Activated T-cell treated with anti-CD3 and anti-CD28 coated beads, Interleukin-2, amount 50 U/mL, for 24 hours (primary cell): Measurements from ENCODE around the gene GNL1.
"Not testable (repeated sequence)": the region's sequence is repeated elsewhere in the genome, so short reads cannot be mapped to it uniquely, and the experiment has no call there.

Experiments used
- DNase-seq: peaks from one replicate; pipeline ENCODE4 v3.0.0-alpha.2; 2020
- H3K27ac Mint-ChIP-seq: 2 replicates; pipeline ENCODE4 v1.8.0; 2020; ENCODE audit warnings: mild to moderate bottlenecking, mixed read lengths
- H3K27me3 Mint-ChIP-seq: 2 replicates; pipeline ENCODE4 v1.8.0; 2020; ENCODE audit warnings: mixed read lengths
- H3K36me3 Mint-ChIP-seq: 2 replicates; pipeline ENCODE4 v1.8.0; 2020; ENCODE audit warnings: low read depth, mixed read lengths
- H3K4me1 Mint-ChIP-seq: 2 replicates; pipeline ENCODE4 v1.8.0; 2020; ENCODE audit warnings: low read depth, mixed read lengths
- H3K4me3 Mint-ChIP-seq: 2 replicates; pipeline ENCODE4 v1.8.0; 2020; ENCODE audit warnings: mild to moderate bottlenecking, moderate library complexity, mixed read lengths
- H3K9me3 Mint-ChIP-seq: 2 replicates; pipeline ENCODE4 v1.8.0; 2020; ENCODE audit warnings: mixed read lengths

Gene GNL1

DNA sequence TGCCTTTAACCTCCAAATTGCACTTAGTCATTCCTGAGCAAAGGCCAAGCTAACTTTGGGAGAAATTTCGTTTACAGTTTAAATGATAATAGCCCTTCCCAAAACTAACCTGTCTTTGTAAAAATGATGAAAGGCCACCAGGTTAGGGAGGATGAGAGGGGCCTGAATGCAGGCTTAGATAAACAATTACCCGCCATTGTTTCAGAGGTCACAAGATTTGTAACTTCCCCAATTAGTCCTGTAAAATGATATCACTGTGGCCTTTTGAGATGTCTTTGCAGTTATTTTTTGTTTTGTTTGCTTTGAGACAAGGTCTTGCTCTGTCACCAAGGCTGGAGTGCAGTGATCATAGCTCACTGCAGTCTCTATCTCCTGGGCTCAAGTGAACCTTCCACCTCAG lies 26.3 kb downstream of the GNL1 start:
- peaks cover 72% of the 10 kb centered on the region for H3K4me1 Mint-ChIP-seq
- peak overlapping the region; percentile 8 for H3K4me3 Mint-ChIP-seq
- H3K9me3 Mint-ChIP-seq, result peaks cover 6% of the 10 kb centered on the region
- H3K27ac Mint-ChIP-seq, result peak overlapping the region; percentile 100
- DNase-seq, result no peak
- H3K36me3 Mint-ChIP-seq, result peaks cover 8% of the 10 kb centered on the region
- no peaks in the 10 kb centered on the region for H3K27me3 Mint-ChIP-seq

DNA sequence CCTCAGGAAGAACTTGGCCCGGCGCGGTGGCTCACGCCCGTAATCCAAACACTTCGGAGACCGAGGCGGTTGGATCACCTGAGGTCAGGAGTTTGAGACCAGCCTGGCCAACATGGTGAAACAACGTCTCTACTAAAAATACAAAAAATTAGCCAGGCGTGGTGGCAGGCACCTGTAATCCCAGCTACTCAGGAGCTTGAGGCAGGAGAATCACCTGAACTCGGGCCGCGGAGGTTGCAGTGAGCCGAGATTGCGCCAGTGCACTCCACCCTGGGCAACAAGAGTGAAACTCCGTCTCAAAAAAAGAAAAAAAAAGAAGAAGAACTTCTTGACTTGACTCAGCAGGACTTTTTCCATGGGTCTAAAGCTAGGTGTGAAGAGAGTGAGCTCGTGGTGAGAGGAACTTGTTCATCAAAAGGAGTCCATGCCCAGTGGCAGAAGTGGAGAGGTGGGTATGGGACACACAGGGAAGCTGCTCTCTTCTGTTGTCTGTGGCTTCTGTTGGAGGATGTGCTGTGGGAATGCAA lies 26.9 kb downstream of the GNL1 start:
- Mint-ChIP-seq H3K4me1 (peaks cover 78% of the 10 kb centered on the region), H3K27ac (peak overlapping the region; percentile 100), H3K36me3 (peaks cover 11% of the 10 kb centered on the region), H3K4me3 (peak overlapping the region; percentile 8)
- DNase-seq, result peak; percentile 65
- H3K9me3 Mint-ChIP-seq, H3K27me3 Mint-ChIP-seq: not testable (repeated sequence)

DNA sequence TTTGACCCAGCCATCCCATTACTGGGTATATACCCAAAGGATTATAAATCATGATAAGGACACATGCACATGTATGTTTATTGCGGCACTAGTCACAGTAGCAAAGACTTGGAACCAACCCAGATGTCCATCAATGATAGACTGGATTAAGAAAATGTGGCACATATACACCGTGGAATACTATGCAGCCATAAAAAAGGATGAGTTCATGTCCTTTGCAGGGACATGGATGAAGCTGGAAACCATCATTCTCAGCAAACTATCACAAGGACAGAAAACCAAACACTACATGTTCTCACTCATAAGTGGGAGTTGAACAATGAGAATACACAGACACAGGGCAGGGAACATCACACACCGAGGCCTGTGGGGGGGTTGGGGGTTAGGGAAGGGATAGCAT lies 29.8 kb downstream of the GNL1 start:
- not testable (repeated sequence) for H3K27me3 Mint-ChIP-seq, H3K4me3 Mint-ChIP-seq, DNase-seq
- Mint-ChIP-seq H3K36me3 (peaks cover 28% of the 10 kb centered on the region), H3K27ac (peak overlapping the region; percentile 70), H3K4me1 (peaks cover 82% of the 10 kb centered on the region), H3K9me3 (peaks cover 26% of the 10 kb centered on the region)

GRCh38 chr6:30521952-30522351 lies 34.3 kb downstream of the GNL1 start:
- Mint-ChIP-seq H3K9me3 (peaks cover 38% of the 10 kb centered on the region), H3K4me1 (peaks cover 78% of the 10 kb centered on the region), H3K36me3 (peaks cover 55% of the 10 kb centered on the region), H3K27ac (peak overlapping the region; percentile 28)
- not testable (repeated sequence) for DNase-seq, H3K27me3 Mint-ChIP-seq, H3K4me3 Mint-ChIP-seq

DNA sequence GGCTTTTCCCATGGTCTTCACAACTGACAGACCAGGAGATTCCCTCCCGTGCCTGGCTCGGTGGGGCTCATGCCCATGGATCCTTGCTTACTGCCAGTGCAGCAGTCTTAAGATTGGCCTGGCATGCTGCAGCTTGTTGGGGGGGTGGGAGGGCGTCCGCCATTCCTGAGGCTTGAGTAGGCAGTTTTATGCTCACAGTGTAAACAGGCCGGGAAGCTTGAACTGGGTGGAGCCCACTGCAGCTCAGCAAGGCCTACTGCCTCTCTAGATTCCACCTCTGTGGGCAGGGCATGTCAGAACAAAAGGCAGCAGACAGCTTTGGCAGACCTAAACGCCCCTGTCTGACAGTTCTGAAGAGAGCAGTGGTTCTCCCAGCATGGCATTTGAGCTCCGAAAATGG lies 35.2 kb downstream of the GNL1 start:
- Mint-ChIP-seq H3K27ac (peak overlapping the region; percentile 28), H3K4me1 (peaks cover 77% of the 10 kb centered on the region), H3K9me3 (peaks cover 35% of the 10 kb centered on the region), H3K36me3 (peaks cover 56% of the 10 kb centered on the region)
- not testable (repeated sequence) for H3K27me3 Mint-ChIP-seq, H3K4me3 Mint-ChIP-seq, DNase-seq

DNA sequence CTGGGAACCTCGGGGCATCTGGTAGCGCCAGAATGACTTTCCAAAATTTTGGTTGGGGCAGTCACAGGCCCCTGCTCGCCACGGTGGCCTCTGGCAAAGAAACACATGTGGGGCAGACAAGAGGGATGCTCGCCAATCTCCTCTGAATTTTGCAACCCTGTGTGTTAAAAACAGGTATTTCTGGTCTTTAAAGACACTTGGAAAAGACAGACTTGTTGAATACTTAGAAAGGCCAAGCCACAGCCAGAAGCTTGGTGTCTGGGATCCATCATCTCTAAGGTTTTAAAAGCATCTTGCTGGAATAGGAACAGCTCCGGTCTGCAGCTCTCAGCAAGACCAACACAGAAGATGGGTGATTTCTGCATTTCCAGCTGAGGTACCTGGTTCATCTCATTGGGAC lies 35.8 kb downstream of the GNL1 start:
- DNase-seq, result no peak
- Mint-ChIP-seq H3K27me3 (no peaks in the 10 kb centered on the region), H3K4me1 (peaks cover 76% of the 10 kb centered on the region), H3K36me3 (peaks cover 55% of the 10 kb centered on the region), H3K4me3 (no peak overlapping the region), H3K9me3 (peaks cover 33% of the 10 kb centered on the region), H3K27ac (no peak overlapping the region)

DNA sequence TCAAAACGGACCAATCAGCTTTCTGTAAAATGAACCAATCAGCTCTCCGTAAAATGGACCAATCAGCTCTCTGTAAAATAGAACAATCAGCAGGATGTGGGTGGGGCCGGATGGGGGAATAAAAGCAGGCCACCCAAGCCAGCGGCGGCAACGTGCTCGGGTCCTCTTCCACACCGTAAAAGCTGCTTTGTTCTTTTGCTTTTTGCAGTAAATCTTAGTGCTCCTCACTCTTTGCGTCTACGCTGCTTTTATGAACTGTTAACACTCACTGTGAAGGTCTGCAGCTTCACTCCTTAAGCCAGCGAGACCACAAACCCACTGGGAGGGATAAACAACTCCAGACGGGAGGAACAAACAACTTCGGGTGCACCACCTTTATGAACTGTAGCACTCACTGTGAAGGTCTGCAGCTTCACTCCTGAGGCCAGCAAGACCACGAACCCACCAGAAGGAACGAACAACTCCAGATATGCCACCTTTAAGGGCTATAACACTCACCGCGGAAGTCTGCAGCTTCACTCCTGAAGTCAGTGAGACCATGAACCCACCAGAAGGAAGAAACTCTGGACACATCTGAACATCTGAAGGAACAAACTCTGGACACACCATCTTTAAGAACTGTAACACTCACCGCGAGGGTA lies 37.7 kb downstream of the GNL1 start:
- Mint-ChIP-seq H3K36me3 (peaks cover 48% of the 10 kb centered on the region), H3K27ac (peak overlapping the region; percentile 83), H3K9me3 (peaks cover 27% of the 10 kb centered on the region), H3K4me1 (peaks cover 77% of the 10 kb centered on the region), H3K4me3 (peak overlapping the region; percentile 6)
- peak; percentile 54 for DNase-seq
- H3K27me3 Mint-ChIP-seq, result not testable (repeated sequence)

GRCh38 chr6:30517767-30518504 lies 38.4 kb downstream of the GNL1 start:
- Mint-ChIP-seq H3K9me3 (peaks cover 20% of the 10 kb centered on the region), H3K27ac (peak overlapping the region; percentile 98), H3K4me1 (peaks cover 72% of the 10 kb centered on the region), H3K36me3 (peaks cover 42% of the 10 kb centered on the region)
- H3K4me3 Mint-ChIP-seq, DNase-seq, H3K27me3 Mint-ChIP-seq: not testable (repeated sequence)

GRCh38 chr6:30516754-30517076 lies 39.6 kb downstream of the GNL1 start:
- Mint-ChIP-seq H3K27ac (peak overlapping the region; percentile 98), H3K36me3 (peaks cover 35% of the 10 kb centered on the region), H3K9me3 (peaks cover 14% of the 10 kb centered on the region), H3K4me1 (peaks cover 68% of the 10 kb centered on the region), H3K4me3 (peak overlapping the region; percentile 81)
- not testable (repeated sequence) for DNase-seq, H3K27me3 Mint-ChIP-seq

GRCh38 chr6:30515944-30516753 lies 40.1 kb downstream of the GNL1 start:
- DNase-seq, result peak; percentile 88
- Mint-ChIP-seq H3K36me3 (peaks cover 31% of the 10 kb centered on the region), H3K4me3 (peak overlapping the region; percentile 81), H3K27ac (peak overlapping the region; percentile 98), H3K4me1 (peaks cover 68% of the 10 kb centered on the region), H3K9me3 (peaks cover 14% of the 10 kb centered on the region), H3K27me3 (no peaks in the 10 kb centered on the region)

GRCh38 chr6:30515106-30515505 lies 41.2 kb downstream of the GNL1 start:
- peaks cover 68% of the 10 kb centered on the region for H3K4me1 Mint-ChIP-seq
- peak overlapping the region; percentile 98 for H3K27ac Mint-ChIP-seq
- peaks cover 14% of the 10 kb centered on the region for H3K9me3 Mint-ChIP-seq
- H3K36me3 Mint-ChIP-seq, result peaks cover 24% of the 10 kb centered on the region
- no peaks in the 10 kb centered on the region for H3K27me3 Mint-ChIP-seq
- H3K4me3 Mint-ChIP-seq, result peak overlapping the region; percentile 81
- no peak for DNase-seq

DNA sequence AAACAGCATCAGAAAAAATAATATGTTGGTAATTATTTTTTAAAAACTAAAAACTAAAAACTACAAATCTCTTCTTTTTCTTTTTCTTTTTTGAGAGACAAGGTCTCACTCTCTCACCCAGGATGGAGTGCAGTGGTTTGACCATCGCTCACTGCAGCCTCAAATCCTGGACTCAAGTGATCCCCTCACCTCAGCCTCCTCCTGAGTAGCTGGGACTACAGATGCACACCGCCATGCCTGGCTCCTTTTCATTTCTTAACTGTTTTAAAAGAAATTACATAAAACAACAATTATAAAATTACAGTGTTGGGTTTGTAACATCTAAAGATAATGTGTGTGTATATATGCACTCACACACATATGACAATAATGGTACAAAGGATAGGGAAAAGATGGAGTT lies 42.8 kb downstream of the GNL1 start:
- peaks cover 9% of the 10 kb centered on the region for H3K36me3 Mint-ChIP-seq
- no peak overlapping the region for H3K4me3 Mint-ChIP-seq
- DNase-seq, result no peak
- peaks cover 5% of the 10 kb centered on the region for H3K9me3 Mint-ChIP-seq
- no peak overlapping the region for H3K27ac Mint-ChIP-seq
- no peaks in the 10 kb centered on the region for H3K27me3 Mint-ChIP-seq
- peaks cover 70% of the 10 kb centered on the region for H3K4me1 Mint-ChIP-seq

- no peaks in the 10 kb centered on the region for H3K36me3 Mint-ChIP-seq
Observed at GRCh38 chr6:30511169-30511546, 45.1 kb downstream of the GNL1 start.

DNA sequence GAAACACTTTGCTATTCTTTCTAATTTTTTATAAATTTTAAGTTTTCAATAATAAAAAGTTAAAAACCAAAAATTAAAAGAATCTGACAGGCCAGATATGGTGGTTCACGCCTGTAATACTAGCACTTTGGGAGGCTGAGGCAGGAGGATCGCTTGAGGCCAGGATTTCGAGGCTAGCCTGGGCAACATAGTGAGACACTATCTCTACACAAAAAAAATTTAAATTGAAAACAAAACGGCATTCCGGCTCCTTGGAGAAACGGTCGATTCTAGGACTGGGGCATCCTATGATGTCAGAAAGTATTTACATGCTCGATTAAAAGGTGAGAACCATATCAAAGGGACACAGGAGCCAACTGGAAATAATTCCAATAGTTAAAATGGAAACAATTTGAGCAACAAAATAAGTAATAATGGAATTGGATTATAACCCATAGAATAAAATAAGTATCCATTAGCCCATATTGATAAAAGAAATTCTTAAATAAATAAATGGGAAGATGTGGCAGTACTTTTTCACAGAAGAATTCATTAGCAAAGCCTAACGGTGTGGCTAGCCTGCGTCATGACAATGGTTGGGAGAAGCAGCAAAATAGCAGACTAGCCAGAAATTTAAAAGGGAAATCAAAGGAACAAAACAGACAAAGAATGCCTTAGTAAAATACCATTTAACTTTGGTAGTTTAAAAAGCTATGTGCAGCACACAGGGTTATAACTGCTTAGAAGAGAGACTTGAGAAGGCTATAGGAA lies 45.7 kb downstream of the GNL1 start:
- DNase-seq, result no peak
- Mint-ChIP-seq H3K9me3 (peaks cover 2% of the 10 kb centered on the region), H3K27me3 (no peaks in the 10 kb centered on the region), H3K4me3 (peak overlapping the region; percentile 15), H3K27ac (peak overlapping the region; percentile 60), H3K4me1 (peaks cover 72% of the 10 kb centered on the region), H3K36me3 (no peaks in the 10 kb centered on the region)

More at GRCh38 chr6:30511169-30511546, 45.1 kb downstream of the GNL1 start:
- Mint-ChIP-seq H3K27me3 (no peaks in the 10 kb centered on the region), H3K4me3 (peak overlapping the region; percentile 15), H3K27ac (peak overlapping the region; percentile 60), H3K9me3 (peaks cover 2% of the 10 kb centered on the region), H3K4me1 (peaks cover 72% of the 10 kb centered on the region)
- peak; percentile 22 for DNase-seq
